IPS-NIHi11 (cell line): ENCODE data around the gene CAD.
"Not testable (repeated sequence)": the region's sequence is repeated elsewhere in the genome, so short reads cannot be mapped to it uniquely, and the experiment has no call there.

Source experiments
- DNase-seq: peaks from one replicate; pipeline ENCODE4 v3.0.0; 2012; ENCODE audit warnings: mixed read lengths, low spot score

CAD gene

GRCh38 chr2:27256855-27257454 lies 39.8 kb downstream of the CAD start:
- DNase-seq = no peak

- DNase-seq = no peak
Observed at GRCh38 chr2:27258051-27258450, 40.9 kb downstream of the CAD start.

- DNase-seq = peak; percentile 12
Observed at GRCh38 chr2:27261241-27261925, 44.2 kb downstream of the CAD start.

GRCh38 chr2:27261926-27262298 lies 44.7 kb downstream of the CAD start:
- no peak for DNase-seq

- DNase-seq = peak; percentile 85
Observed at GRCh38 chr2:27262379-27263286, 45.5 kb downstream of the CAD start, which contains the start of gene SLC30A3. SLC30A3 (minus strand) TSS chr2:27263047; CDS start chr2:27262906, 141 bp downstream.

GRCh38 chr2:27263287-27264252 lies 46.4 kb downstream of the CAD start:
- DNase-seq = peak; percentile 43

- DNase-seq = peak; percentile 60
Observed at GRCh38 chr2:27264253-27264752, 47.1 kb downstream of the CAD start.

GRCh38 chr2:27264753-27265535 lies 47.8 kb downstream of the CAD start:
- DNase-seq = peak; percentile 96

GRCh38 chr2:27265536-27265870 lies 48.3 kb downstream of the CAD start:
- no peak for DNase-seq

- DNase-seq = not testable (repeated sequence)
Observed at GRCh38 chr2:27268296-27268695, 51.1 kb downstream of the CAD start.

- no peak for DNase-seq
Observed at GRCh38 chr2:27270131-27270530, 53.0 kb downstream of the CAD start.

- no peak for DNase-seq
Observed at GRCh38 chr2:27270670-27271069, 53.5 kb downstream of the CAD start.

- no peak for DNase-seq
Observed at GRCh38 chr2:27271631-27272340, 54.6 kb downstream of the CAD start.

GRCh38 chr2:27272537-27273522 lies 55.7 kb downstream of the CAD start:
- DNase-seq = not testable (repeated sequence)

- DNase-seq = no peak
Observed at GRCh38 chr2:27275211-27276150, 58.3 kb downstream of the CAD start, which contains the start of gene DNAJC5G. DNAJC5G (plus strand) TSS chr2:27275433; CDS start chr2:27276729, 1,296 bp downstream.

GRCh38 chr2:27278010-27278409 lies 60.8 kb downstream of the CAD start:
- no peak for DNase-seq

- DNase-seq = no peak
Observed at GRCh38 chr2:27280826-27281225, 63.7 kb downstream of the CAD start.
